ENCODE results near the gene PCDHA7.

GRCh38 chr5:140835622-140836510 is 1.8 kb downstream of the PCDHA7 start:
- TF ChIP-seq POLR2A (IDR thresholded peaks at IDR 0.05) (no peak), CTCF (IDR thresholded peaks at IDR 0.05) (no peak), POLR2AphosphoS5 (IDR thresholded peaks at IDR 0.05; ENCODE audit: insufficient read depth in 1 of 2, low read depth in 1 of 2) (no peak)
